H9 (cell line): ENCODE results near the gene MAPT. TPM values are rescaled to one million over a fixed set of nuclear protein-coding genes. Genes with fewer than 3 reads are reported as not detected.

Experiments used
- DNase-seq: peaks from one replicate; pipeline ENCODE4 v3.0.0-alpha.2; 2017
- H2AFZ ChIP-seq: one replicate; pipeline ENCODE4 v1.6.1; 2013; ENCODE audit warnings: mild to moderate bottlenecking, low read length, control low read depth, moderate library complexity
- H2AK5ac ChIP-seq: 2 replicates; pipeline ENCODE4 v1.6.1; 2013; ENCODE audit warnings: low read length, control low read depth, mixed read lengths; ENCODE audit not compliant: insufficient read length
- H2BK120ac ChIP-seq: one replicate; pipeline ENCODE4 v1.6.1; 2013; ENCODE audit warnings: low read depth, mild to moderate bottlenecking, low read length, control low read depth, inconsistent platforms; ENCODE audit not compliant: poor library complexity, severe bottlenecking
- H2BK12ac ChIP-seq: 2 replicates; pipeline ENCODE4 v1.6.1; 2013; ENCODE audit warnings: low read length, control low read depth, mixed read lengths, low read depth; ENCODE audit not compliant: insufficient read length
- H2BK15ac ChIP-seq: 2 replicates; pipeline ENCODE4 v1.6.1; 2013; ENCODE audit warnings: low read depth, low read length, control low read depth
- H2BK20ac ChIP-seq: one replicate; pipeline ENCODE4 v1.6.1; 2013; ENCODE audit warnings: low read depth, mild to moderate bottlenecking, low read length, control low read depth, inconsistent platforms; ENCODE audit not compliant: poor library complexity, severe bottlenecking
- H2BK5ac ChIP-seq: 2 replicates; pipeline ENCODE4 v1.6.1; 2013; ENCODE audit warnings: low read length, control low read depth, mixed read lengths; ENCODE audit not compliant: insufficient read length
- H3K14ac ChIP-seq: 2 replicates; pipeline ENCODE4 v1.6.1; 2013; ENCODE audit warnings: low read length, control low read depth; ENCODE audit not compliant: insufficient read depth
- H3K18ac ChIP-seq: 2 replicates; pipeline ENCODE4 v1.6.1; 2013; ENCODE audit warnings: low read depth, mild to moderate bottlenecking, mixed read lengths, low read length, control low read depth; ENCODE audit not compliant: insufficient read length
- H3K23ac ChIP-seq: 2 replicates; pipeline ENCODE4 v1.6.1; 2013; ENCODE audit warnings: low read length, control low read depth, mixed read lengths, low read depth; ENCODE audit not compliant: insufficient read length
- H3K23me2 ChIP-seq: 2 replicates; pipeline ENCODE4 v1.6.1; 2013; ENCODE audit warnings: low read depth, mild to moderate bottlenecking, mixed read lengths, low read length, control low read depth; ENCODE audit not compliant: insufficient read length, poor library complexity, severe bottlenecking
- H3K27ac ChIP-seq: 2 replicates; pipeline ENCODE4 v1.5.1; 2013; ENCODE audit warnings: low read length, control low read depth, mixed read lengths, low read depth; ENCODE audit not compliant: insufficient read length
- H3K27me3 ChIP-seq: 2 replicates; pipeline ENCODE4 v1.6.1; 2013; ENCODE audit warnings: low read length, control low read depth, inconsistent platforms; ENCODE audit not compliant: insufficient read depth
- H3K4ac ChIP-seq: 2 replicates; pipeline ENCODE4 v1.6.1; 2013; ENCODE audit warnings: low read depth, mild to moderate bottlenecking, control low read depth, inconsistent platforms, low read length, moderate library complexity
- H3K4me1 ChIP-seq: 2 replicates; pipeline ENCODE4 v1.6.1; 2013; ENCODE audit warnings: low read length, control low read depth, inconsistent platforms; ENCODE audit not compliant: insufficient read depth
- H3K4me2 ChIP-seq: 2 replicates; pipeline ENCODE4 v1.6.1; 2013; ENCODE audit warnings: low read length, control low read depth, mixed read lengths; ENCODE audit not compliant: insufficient read length, insufficient read depth
- H3K56ac ChIP-seq: 2 replicates; pipeline ENCODE4 v1.6.1; 2013; ENCODE audit warnings: low read depth, mild to moderate bottlenecking, mixed read lengths, low read length, control low read depth; ENCODE audit not compliant: insufficient read length
- H3K79me1 ChIP-seq: 2 replicates; pipeline ENCODE4 v1.6.1; 2013; ENCODE audit warnings: low read depth, mild to moderate bottlenecking, moderate library complexity, low read length, control low read depth, inconsistent platforms; ENCODE audit not compliant: insufficient read depth, poor library complexity, severe bottlenecking
- H3K79me2 ChIP-seq: 2 replicates; pipeline ENCODE4 v1.6.1; 2013; ENCODE audit warnings: low read length, control low read depth, inconsistent platforms; ENCODE audit not compliant: insufficient read depth
- H3K9ac ChIP-seq: 2 replicates; pipeline ENCODE4 v1.6.1; 2013; ENCODE audit warnings: low read length, control low read depth, mixed read lengths; ENCODE audit not compliant: insufficient read length; ENCODE audit errors: extremely low read depth
- H3K9me3 ChIP-seq: one replicate; pipeline ENCODE4 v1.6.1; 2013; ENCODE audit warnings: low read depth, low read length, inconsistent platforms; ENCODE audit not compliant: control insufficient read depth
- H3T11ph ChIP-seq: one replicate; pipeline ENCODE4 v1.6.1; 2013; ENCODE audit warnings: mild to moderate bottlenecking, low read length, control low read depth, inconsistent platforms
- H4K20me1 ChIP-seq: one replicate; pipeline ENCODE4 v1.6.1; 2013; ENCODE audit not compliant: control insufficient read depth, insufficient read length, insufficient read depth
- H4K5ac ChIP-seq: 2 replicates; pipeline ENCODE4 v1.6.1; 2013; ENCODE audit warnings: low read depth, mild to moderate bottlenecking, mixed read lengths, low read length, control low read depth; ENCODE audit not compliant: insufficient read length
- H4K8ac ChIP-seq: replicated peaks from 2 replicates; pipeline ENCODE4 v1.6.1; 2013; ENCODE audit warnings: low read length, control low read depth, mixed read lengths, low read depth; ENCODE audit not compliant: insufficient read length
- H4K91ac ChIP-seq: 2 replicates; pipeline ENCODE4 v1.6.1; 2013; ENCODE audit warnings: low read depth, mild to moderate bottlenecking, moderate library complexity, mixed read lengths, low read length, control low read depth; ENCODE audit not compliant: insufficient read length
- H3K27ac Mint-ChIP-seq, 3 experiments: 2 replicates in 2 of 3; 3 replicates in 1 of 3; pipeline ENCODE4 v1.8.0; 2020 to 2021; ENCODE audit warnings: mixed read lengths in 3 of 3, mild to moderate bottlenecking in 1 of 3, moderate library complexity in 1 of 3
- H3K27me3 Mint-ChIP-seq: 2 replicates; pipeline ENCODE4 v1.8.0; 2021; ENCODE audit warnings: low read depth, mild to moderate bottlenecking, moderate library complexity, mixed read lengths
- H3K36me3 Mint-ChIP-seq, 3 experiments: 2 replicates in 2 of 3; 3 replicates in 1 of 3; pipeline ENCODE4 v1.8.0; 2020 to 2021; ENCODE audit warnings: low read depth in 3 of 3, mixed read lengths in 3 of 3; ENCODE audit not compliant: insufficient read depth in 1 of 3
- H3K4me1 Mint-ChIP-seq, 2 experiments: 2 replicates each; pipeline ENCODE4 v1.8.0; 2020; ENCODE audit warnings: mixed read lengths in 2 of 2
- H3K4me3 Mint-ChIP-seq, 2 experiments: 2 replicates in 1 of 2; 3 replicates in 1 of 2; pipeline ENCODE4 v1.8.0; 2020 to 2021; ENCODE audit warnings: mild to moderate bottlenecking in 2 of 2, mixed read lengths in 2 of 2, moderate library complexity in 1 of 2
- H3K9me3 Mint-ChIP-seq, 2 experiments: 2 replicates in 1 of 2; 3 replicates in 1 of 2; pipeline ENCODE4 v1.8.0; 2020; ENCODE audit warnings: mild to moderate bottlenecking in 2 of 2, mixed read lengths in 2 of 2, moderate library complexity in 1 of 2
- WGBS: extraction: QIAGEN DNeasy Blood & Tissue Kit; methylation state at CpG from one replicate; pipeline ENCODE4 v1.1.7; 2013; ENCODE audit warnings: missing lambda C conversion rate, low lambda C conversion rate, mixed read lengths; ENCODE audit not compliant: insufficient read length; ENCODE audit errors: extremely low coverage; 5-methylcytosine and 5-hydroxymethylcytosine counted together
- total RNA-seq: library from RNA; stranded (reverse); gene quantifications from 2 replicates; pipeline ENCODE4 v1.2.1, GENCODE V29; 2021
- TF ChIP-seq, protein P1 (sequence below): fragments of 200-600 bp; sonication (generic); conservative IDR thresholded peaks from 3 replicates; pipeline ENCODE4 v1.8.0; 2021; ENCODE audit warnings: antibody characterized with exemption, mild to moderate bottlenecking

MAPT gene
- total RNA-seq, 1 experiment from 2014 or later = 1.6 TPM

DNA sequence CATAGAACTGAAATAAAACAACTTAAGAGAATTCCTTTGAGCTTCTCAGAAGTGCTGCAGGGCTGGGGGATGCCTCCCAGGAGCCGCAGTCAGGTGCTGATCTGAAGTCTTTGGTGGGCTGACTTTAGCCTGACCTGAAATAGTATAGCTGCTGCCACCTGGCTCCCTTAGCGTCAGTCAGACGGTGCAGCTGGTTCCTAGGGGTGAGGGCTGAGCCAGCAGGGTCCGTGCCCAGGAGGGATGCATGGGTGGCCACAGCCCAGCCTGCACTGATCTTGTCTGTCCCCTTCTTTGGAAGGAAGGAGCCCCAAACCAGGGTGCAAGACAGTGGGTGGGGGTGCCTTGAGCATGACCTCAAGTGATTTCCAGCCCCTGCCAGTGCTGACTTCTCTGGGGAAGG is 11.5 kb downstream of the MAPT start:
- no peak overlapping the region for H3T11ph ChIP-seq
- H2BK15ac ChIP-seq = no peak overlapping the region
- peaks cover 8 to 23% of the 10 kb centered on the region in 2 experiments for H3K4me1 Mint-ChIP-seq
- H3K79me1 ChIP-seq = no peaks in the 10 kb centered on the region
- no peaks in the 10 kb centered on the region for H3K9me3 ChIP-seq
- no peak overlapping the region for H2BK20ac ChIP-seq
- H3K27ac Mint-ChIP-seq = 0 out of 7 replicates have a peak overlapping the region, but pooled peaks of 1 of the 3 experiments have one; percentile 24
- TF ChIP-seq, protein P1, sequence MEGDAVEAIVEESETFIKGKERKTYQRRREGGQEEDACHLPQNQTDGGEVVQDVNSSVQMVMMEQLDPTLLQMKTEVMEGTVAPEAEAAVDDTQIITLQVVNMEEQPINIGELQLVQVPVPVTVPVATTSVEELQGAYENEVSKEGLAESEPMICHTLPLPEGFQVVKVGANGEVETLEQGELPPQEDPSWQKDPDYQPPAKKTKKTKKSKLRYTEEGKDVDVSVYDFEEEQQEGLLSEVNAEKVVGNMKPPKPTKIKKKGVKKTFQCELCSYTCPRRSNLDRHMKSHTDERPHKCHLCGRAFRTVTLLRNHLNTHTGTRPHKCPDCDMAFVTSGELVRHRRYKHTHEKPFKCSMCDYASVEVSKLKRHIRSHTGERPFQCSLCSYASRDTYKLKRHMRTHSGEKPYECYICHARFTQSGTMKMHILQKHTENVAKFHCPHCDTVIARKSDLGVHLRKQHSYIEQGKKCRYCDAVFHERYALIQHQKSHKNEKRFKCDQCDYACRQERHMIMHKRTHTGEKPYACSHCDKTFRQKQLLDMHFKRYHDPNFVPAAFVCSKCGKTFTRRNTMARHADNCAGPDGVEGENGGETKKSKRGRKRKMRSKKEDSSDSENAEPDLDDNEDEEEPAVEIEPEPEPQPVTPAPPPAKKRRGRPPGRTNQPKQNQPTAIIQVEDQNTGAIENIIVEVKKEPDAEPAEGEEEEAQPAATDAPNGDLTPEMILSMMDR = no peak
- no peak overlapping the region for H2AK5ac ChIP-seq
- H3K27ac ChIP-seq = no peak overlapping the region
- H2AFZ ChIP-seq = no peak overlapping the region
- H2BK120ac ChIP-seq = no peak overlapping the region
- peaks cover 46% of the 10 kb centered on the region for H3K27me3 Mint-ChIP-seq
- H3K4ac ChIP-seq = no peak overlapping the region
- H3K4me2 ChIP-seq = no peak overlapping the region
- H3K56ac ChIP-seq = no peak overlapping the region
- H3K4me3 Mint-ChIP-seq = no peak overlapping the region
- H3K23me2 ChIP-seq = no peaks in the 10 kb centered on the region
- H3K27me3 ChIP-seq = no peaks in the 10 kb centered on the region
- H3K9me3 Mint-ChIP-seq = no peaks in the 10 kb centered on the region
- no peaks in the 10 kb centered on the region for H3K36me3 Mint-ChIP-seq
- H3K9ac ChIP-seq = no peak overlapping the region
- H4K91ac ChIP-seq = no peak overlapping the region
- WGBS = no CpG with 5 or more reads among the region's 4 CpGs
- no peaks in the 10 kb centered on the region for H4K20me1 ChIP-seq
- H3K4me1 ChIP-seq = no peaks in the 10 kb centered on the region; the same call in 1 of the 2 replicates
- H3K23ac ChIP-seq = no peak overlapping the region
- H4K8ac ChIP-seq = no peak overlapping the region
- DNase-seq = no peak
- no peak overlapping the region for H2BK12ac ChIP-seq
- no peaks in the 10 kb centered on the region for H3K79me2 ChIP-seq
- H2BK5ac ChIP-seq = no peak overlapping the region
- H3K14ac ChIP-seq = peak overlapping the region; percentile 37; the same call in 1 of the 2 replicates
- H3K18ac ChIP-seq = no peak overlapping the region
- H4K5ac ChIP-seq = no peak overlapping the region
